GM19351 (cell line): ENCODE results near the gene TBCD.

Experiments used
- ATAC-seq: cut with Tn5 transposase; IDR thresholded peaks from one replicate; pipeline ENCODE4 v1.9.1; 2021; ENCODE audit warnings: mild to moderate bottlenecking, moderate library complexity; ENCODE audit not compliant: unreplicated experiment

The TBCD gene

GRCh38 chr17:82867763-82868325 lies 116.0 kb downstream of the TBCD start:
- no peak for ATAC-seq

DNA sequence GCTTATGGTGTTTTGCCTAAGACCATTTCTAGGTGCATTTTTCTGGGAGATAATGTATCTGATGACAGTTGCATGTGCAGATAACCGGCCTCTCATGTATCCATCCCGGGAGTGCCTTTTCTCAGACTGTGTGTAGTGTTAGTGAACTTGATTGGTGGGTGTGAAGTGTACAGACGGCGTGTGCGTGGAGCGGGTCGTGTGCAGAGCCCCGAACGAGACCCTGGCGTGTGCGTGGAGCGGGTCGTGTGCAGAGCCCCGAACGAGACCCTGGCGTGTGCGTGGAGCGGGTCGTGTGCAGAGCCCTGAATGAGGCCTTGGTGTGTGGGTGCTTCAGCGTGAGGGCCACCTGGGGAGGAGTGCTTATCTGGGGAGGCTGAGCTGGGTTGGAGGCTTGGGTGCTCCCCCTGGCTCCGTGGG lies 116.9 kb downstream of the TBCD start:
- ATAC-seq: no peak

DNA sequence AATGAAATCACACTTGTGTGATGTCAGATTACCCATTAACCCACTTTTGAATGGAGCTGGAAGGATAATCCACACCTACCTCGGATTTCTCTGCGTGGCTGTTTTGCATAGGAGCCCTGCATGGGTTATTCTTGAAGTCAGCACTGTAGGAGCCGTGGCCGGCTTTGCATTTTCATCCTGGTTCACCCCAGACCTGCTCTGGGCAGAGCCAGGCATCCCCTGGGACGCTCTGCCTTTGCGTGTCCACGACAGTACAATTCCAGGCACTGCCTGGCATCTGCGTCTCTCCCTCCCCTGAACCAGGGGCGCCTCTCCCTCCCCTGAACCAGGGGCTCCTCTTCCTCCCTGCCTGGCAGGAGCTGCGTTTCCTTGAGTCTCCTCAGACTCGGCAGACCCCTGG lies 117.7 kb downstream of the TBCD start:
- ATAC-seq: no peak

- no peak for ATAC-seq
Observed at GRCh38 chr17:82870091-82870491, 118.2 kb downstream of the TBCD start.

DNA sequence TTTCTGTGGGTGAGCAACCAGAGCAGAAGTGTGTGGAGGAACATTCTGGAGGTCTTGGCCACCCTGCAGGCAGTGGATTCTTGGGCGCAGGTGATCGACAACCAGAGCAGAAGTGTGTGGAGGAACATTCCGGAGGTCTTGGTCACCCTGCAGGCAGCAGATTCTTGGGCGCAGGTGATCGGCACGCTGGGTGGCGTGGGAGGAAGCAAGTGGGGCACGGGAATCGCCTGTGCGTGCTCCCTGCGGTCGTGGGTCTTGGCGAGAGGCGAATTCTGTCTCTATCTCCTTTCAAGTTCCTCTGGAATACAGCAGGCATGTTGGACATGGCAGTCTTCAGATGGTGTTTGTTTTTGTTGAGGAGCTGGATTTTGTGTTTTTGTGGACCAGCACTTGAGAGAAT lies 118.7 kb downstream of the TBCD start:
- no peak for ATAC-seq

GRCh38 chr17:82871056-82871775 lies 119.4 kb downstream of the TBCD start:
- peak; percentile 85 for ATAC-seq

GRCh38 chr17:82871776-82872561 lies 120.1 kb downstream of the TBCD start:
- ATAC-seq: no peak

DNA sequence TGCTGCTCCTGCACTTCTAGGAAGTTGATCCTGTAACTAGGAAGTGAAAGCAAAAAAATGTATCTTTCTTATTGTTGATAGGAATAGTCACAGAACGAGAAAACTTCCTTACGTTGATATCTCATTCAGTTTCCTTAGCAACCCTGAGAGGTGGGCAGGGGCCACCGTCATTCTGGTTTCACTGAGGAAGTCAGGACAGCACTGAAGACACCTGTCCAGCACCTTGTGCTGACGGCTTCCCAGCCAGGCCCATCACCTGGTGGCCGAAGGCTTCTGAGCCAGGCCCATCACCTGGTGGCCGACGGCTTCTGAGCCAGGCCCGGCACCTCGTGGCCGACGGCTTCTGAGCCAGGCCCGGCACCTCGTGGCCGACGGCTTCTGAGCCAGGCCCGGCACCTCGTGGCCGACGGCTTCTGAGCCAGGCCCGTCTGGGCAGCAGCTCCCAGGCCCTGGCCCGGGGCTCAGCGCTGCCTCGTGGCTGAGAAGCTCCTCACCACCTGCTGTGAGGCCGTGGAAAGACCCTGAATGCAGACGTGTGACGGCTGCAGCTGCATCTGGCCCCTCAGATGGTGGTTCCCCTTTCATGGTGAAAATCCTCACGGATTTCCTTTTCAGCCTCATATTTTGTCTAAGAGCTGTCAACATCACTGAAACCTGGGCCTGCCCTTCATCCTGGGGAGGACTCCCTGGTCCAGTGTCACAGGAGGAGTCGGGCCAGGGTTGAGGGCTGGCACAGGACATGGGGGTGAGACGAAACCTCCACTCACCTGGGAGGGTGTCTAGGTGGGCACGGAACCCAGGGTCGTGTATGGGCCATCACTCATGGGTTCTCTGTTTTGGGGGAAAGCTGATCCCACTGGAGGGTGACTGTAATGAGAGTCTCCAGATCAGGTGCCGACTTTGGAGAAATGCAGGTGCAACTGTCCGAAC lies 121.0 kb downstream of the TBCD start:
- ATAC-seq: no peak

GRCh38 chr17:82873521-82873920 lies 121.7 kb downstream of the TBCD start:
- ATAC-seq: no peak

DNA sequence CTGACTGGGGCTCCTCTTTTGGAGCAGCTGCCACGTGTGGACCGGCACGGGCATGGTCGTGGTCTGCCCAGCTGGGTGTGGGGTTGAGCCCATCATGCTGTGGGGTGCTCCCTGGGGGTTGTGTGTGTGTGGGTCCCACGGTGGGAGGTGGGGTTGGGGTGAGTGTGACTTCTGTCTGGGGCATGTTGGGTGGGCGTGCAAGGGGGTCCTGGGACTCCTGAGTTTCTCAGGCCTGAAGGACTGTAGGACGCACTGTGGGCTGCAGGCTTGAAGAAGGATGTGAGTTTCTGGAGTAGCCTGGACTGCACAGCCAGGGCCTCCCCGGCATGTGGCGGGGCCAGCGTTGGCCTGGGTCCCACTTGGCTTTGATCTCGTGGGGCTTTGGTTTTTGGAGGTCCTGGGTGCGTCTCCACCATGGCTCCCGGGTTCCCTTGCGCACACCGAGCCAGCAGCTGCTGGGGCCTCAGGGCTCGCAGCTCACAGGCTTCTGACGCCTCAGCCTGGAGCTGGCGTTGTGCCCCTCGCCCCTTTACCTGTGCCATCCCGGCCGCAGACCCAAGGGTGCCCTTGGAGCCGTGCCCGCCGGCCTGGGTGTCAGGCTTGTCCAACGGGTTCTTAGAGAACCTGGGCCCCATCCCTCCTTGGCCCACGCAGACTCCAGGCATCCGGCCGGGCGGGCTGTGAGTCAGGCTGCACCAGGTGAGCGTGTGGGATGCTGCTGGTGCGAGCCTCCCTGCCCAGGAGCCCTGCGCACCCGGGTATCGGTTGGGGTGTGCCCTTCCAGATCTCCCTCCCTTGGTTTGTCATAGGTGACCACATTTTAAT lies 122.4 kb downstream of the TBCD start:
- ATAC-seq: no peak

- ATAC-seq: no peak
Observed at GRCh38 chr17:82875407-82875856, 123.6 kb downstream of the TBCD start.

GRCh38 chr17:82876149-82876548 lies 124.3 kb downstream of the TBCD start:
- no peak for ATAC-seq

GRCh38 chr17:82876602-82877379 lies 124.9 kb downstream of the TBCD start:
- no peak for ATAC-seq

DNA sequence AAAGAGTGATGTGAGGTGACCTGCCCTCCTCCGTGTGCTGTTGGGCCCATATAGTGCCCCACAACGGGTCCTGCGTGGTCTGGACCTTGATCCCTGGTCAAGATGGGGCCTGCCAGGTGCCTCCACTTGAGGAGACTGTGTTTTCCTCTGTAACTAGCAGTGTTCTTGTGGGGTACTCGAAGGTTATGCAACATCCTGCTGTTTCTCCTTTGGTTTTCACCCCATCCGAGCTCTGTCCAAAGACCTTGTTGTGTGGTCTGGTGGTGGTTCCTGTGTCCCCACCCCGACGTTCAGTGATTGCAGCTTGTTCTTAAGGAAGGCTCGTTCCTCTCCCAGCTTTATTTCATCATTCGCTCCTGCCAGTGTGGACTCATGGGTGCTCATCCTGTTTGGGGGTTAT lies 126.7 kb downstream of the TBCD start:
- no peak for ATAC-seq

GRCh38 chr17:82879241-82879640 lies 127.4 kb downstream of the TBCD start:
- ATAC-seq: no peak

DNA sequence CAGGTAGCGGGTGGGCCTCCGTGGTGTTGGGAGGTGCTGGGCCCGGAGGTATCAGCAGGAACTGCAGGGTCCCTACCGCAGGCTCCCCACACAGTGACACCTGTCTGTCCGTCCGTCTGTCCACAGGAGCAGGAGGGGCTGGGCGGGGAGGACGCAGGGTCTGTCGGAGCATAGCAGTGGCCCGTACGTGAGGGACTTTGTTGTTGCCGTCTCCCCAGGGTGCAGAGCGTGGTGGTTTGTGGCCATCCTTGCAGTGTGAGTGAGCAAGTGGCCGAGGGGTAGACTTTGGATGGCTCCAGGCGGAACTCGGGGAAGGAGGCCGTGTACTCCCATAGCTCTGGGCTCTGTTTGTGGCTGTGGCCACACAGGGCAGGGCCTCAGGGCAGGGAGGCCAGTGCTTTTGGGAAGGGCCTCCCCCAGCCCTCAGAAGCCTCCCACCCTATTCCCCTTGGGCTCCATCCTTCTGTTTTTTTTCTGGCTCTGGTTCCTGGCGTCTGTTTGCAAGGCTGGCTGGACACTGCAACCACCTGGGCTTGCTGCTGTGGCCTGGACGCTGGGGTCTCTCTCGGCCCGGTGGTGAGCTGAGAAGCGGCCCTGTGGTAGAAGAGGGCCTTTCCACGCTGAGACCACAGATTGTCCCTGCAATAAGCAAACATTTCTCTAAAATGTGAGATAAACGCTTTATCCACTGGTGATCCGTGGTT lies 128.9 kb downstream of the TBCD start:
- no peak for ATAC-seq

GRCh38 chr17:82881324-82881823 lies 129.5 kb downstream of the TBCD start:
- no peak for ATAC-seq

GRCh38 chr17:82881900-82882714 lies 130.2 kb downstream of the TBCD start:
- no peak for ATAC-seq
